SW 1271 (cell line): ENCODE results near the gene CARNS1.

ENCODE experiments used
- DNase-seq, 2 experiments: peaks; one replicate each; lab custom pipeline; 2025; lab: John Stamatoyannopoulos, UW

The CARNS1 gene

GRCh38 chr11:67428052-67429001 is 12.8 kb downstream of the CARNS1 start, which contains the start of gene RPS6KB2:
TSS of gene RPS6KB2 (plus strand) at chr11:67428494. CDS start at chr11:67428546, 52 bp downstream.
- DNase-seq, result peak; percentile 86 to 96

- DNase-seq, result no peak
These were observed 13.7 kb downstream of the CARNS1 start for GRCh38 chr11:67429038-67429668.

GRCh38 chr11:67429722-67430121 is 14.2 kb downstream of the CARNS1 start:
- no peak for DNase-seq

- no peak for DNase-seq
These were observed 16.1 kb downstream of the CARNS1 start for GRCh38 chr11:67431346-67432249.

GRCh38 chr11:67432655-67433349 is 17.3 kb downstream of the CARNS1 start:
- no peak for DNase-seq

GRCh38 chr11:67433536-67434394 is 18.3 kb downstream of the CARNS1 start:
- no peak for DNase-seq

- no peak for DNase-seq
These were observed 19.0 kb downstream of the CARNS1 start for GRCh38 chr11:67434395-67434881.

GRCh38 chr11:67435031-67435726 is 19.7 kb downstream of the CARNS1 start:
- no peak for DNase-seq

GRCh38 chr11:67435727-67436458 is 20.4 kb downstream of the CARNS1 start:
- no peak for DNase-seq

- no peak for DNase-seq
These were observed 21.1 kb downstream of the CARNS1 start for GRCh38 chr11:67436459-67437081.

- DNase-seq, result no peak
These were observed 21.8 kb downstream of the CARNS1 start, which contains the start of gene PTPRCAP for GRCh38 chr11:67437082-67437808. TSS of gene PTPRCAP (minus strand) at chr11:67437682. CDS start at chr11:67437619, 63 bp downstream.

GRCh38 chr11:67437809-67438157 is 22.3 kb downstream of the CARNS1 start:
- no peak for DNase-seq

- DNase-seq, result no peak
These were observed 22.9 kb downstream of the CARNS1 start for GRCh38 chr11:67438158-67438902.

- peak in 1 of 2 experiments; percentile 73 for DNase-seq
These were observed 24.1 kb downstream of the CARNS1 start for GRCh38 chr11:67439321-67440228.

- DNase-seq, result no peak
These were observed 25.0 kb downstream of the CARNS1 start for GRCh38 chr11:67440229-67441097.
